ENCODE measurements around the gene ALB. TPM values are rescaled to one million over a fixed set of nuclear protein-coding genes. Genes with fewer than 3 reads are reported as not detected.

The ALB gene
- total RNA-seq, 1 donor from 2014 or later, result 0.64 TPM

DNA sequence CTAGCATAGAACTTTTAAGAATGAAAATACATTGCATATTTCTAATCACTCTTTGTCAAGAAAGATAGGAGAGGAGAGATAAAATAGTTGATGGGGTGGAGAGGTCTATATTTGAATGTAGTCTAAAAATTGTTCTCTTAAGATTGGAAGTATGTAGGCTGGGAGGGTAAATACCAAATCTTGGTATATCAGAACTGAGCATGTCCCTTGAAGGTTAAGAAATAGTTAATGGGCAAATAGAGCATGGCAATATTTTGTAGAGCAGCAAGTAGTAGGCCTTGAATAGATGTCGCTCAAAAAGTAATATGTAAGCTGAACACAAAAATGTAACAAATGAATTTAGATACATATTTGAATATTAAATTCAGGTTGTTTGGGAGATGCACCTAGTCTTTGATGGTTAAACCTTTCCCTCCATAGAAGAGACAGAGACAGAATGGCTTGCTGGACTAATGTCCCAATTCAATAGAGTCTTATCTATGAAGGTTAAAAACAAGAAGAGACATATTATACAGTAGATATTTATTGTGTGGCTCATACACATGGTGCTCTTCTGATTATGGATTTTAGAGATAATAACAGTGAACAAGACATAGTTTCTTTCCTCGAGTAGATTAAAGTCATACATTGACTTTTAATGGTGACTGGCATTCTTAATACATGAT lies 12.5 kb downstream of the ALB start:
- Mint-ChIP-seq H3K27me3 (ENCODE audit: unreplicated experiment) (no peaks in the 10 kb centered on the region), H3K36me3 (ENCODE audit: low read depth, unreplicated experiment) (no peaks in the 10 kb centered on the region), H3K27ac (ENCODE audit: unreplicated experiment) (no peak overlapping the region), H3K4me3 (ENCODE audit: unreplicated experiment) (no peak overlapping the region), H3K4me1 (ENCODE audit: unreplicated experiment) (no peaks in the 10 kb centered on the region), H3K9me3 (ENCODE audit: unreplicated experiment) (no peaks in the 10 kb centered on the region)
- no peak for DNase-seq (ENCODE audit: low spot score)
- TF ChIP-seq, protein P1, sequence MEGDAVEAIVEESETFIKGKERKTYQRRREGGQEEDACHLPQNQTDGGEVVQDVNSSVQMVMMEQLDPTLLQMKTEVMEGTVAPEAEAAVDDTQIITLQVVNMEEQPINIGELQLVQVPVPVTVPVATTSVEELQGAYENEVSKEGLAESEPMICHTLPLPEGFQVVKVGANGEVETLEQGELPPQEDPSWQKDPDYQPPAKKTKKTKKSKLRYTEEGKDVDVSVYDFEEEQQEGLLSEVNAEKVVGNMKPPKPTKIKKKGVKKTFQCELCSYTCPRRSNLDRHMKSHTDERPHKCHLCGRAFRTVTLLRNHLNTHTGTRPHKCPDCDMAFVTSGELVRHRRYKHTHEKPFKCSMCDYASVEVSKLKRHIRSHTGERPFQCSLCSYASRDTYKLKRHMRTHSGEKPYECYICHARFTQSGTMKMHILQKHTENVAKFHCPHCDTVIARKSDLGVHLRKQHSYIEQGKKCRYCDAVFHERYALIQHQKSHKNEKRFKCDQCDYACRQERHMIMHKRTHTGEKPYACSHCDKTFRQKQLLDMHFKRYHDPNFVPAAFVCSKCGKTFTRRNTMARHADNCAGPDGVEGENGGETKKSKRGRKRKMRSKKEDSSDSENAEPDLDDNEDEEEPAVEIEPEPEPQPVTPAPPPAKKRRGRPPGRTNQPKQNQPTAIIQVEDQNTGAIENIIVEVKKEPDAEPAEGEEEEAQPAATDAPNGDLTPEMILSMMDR (IDR thresholded peaks at IDR 0.05; ENCODE audit: unreplicated experiment), result no peak

DNA sequence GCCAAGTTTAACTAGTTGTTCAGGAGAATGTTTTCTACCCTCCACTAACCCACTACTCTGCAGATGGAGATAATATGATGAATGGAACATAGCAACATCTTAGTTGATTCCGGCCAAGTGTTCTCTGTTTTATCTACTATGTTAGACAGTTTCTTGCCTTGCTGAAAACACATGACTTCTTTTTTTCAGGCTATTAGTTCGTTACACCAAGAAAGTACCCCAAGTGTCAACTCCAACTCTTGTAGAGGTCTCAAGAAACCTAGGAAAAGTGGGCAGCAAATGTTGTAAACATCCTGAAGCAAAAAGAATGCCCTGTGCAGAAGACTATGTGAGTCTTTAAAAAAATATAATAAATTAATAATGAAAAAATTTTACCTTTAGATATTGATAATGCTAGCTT lies 13.3 kb downstream of the ALB start:
- no peaks in the 10 kb centered on the region for H3K36me3 Mint-ChIP-seq (ENCODE audit: low read depth, unreplicated experiment)
- H3K4me3 Mint-ChIP-seq (ENCODE audit: unreplicated experiment), result no peak overlapping the region
- no peaks in the 10 kb centered on the region for H3K4me1 Mint-ChIP-seq (ENCODE audit: unreplicated experiment)
- TF ChIP-seq, protein P1 (IDR thresholded peaks at IDR 0.05; ENCODE audit: unreplicated experiment), result no peak
- H3K9me3 Mint-ChIP-seq (ENCODE audit: unreplicated experiment), result no peaks in the 10 kb centered on the region
- no peaks in the 10 kb centered on the region for H3K27me3 Mint-ChIP-seq (ENCODE audit: unreplicated experiment)
- H3K27ac Mint-ChIP-seq (ENCODE audit: unreplicated experiment), result no peak overlapping the region
- no peak for DNase-seq (ENCODE audit: low spot score)

DNA sequence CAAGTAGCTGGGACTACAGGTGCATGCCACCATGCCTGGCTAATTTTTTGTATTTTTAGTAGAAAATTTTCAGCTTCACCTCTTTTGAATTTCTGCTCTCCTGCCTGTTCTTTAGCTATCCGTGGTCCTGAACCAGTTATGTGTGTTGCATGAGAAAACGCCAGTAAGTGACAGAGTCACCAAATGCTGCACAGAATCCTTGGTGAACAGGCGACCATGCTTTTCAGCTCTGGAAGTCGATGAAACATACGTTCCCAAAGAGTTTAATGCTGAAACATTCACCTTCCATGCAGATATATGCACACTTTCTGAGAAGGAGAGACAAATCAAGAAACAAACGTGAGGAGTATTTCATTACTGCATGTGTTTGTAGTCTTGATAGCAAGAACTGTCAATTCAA lies 13.9 kb downstream of the ALB start:
- no peaks in the 10 kb centered on the region for H3K9me3 Mint-ChIP-seq (ENCODE audit: unreplicated experiment)
- no peak overlapping the region for H3K4me3 Mint-ChIP-seq (ENCODE audit: unreplicated experiment)
- no peaks in the 10 kb centered on the region for H3K36me3 Mint-ChIP-seq (ENCODE audit: low read depth, unreplicated experiment)
- H3K27ac Mint-ChIP-seq (ENCODE audit: unreplicated experiment), result no peak overlapping the region
- no peaks in the 10 kb centered on the region for H3K4me1 Mint-ChIP-seq (ENCODE audit: unreplicated experiment)
- DNase-seq (ENCODE audit: low spot score), result peak; percentile 10
- no peaks in the 10 kb centered on the region for H3K27me3 Mint-ChIP-seq (ENCODE audit: unreplicated experiment)
- TF ChIP-seq, protein P1 (IDR thresholded peaks at IDR 0.05; ENCODE audit: unreplicated experiment), result no peak

DNA sequence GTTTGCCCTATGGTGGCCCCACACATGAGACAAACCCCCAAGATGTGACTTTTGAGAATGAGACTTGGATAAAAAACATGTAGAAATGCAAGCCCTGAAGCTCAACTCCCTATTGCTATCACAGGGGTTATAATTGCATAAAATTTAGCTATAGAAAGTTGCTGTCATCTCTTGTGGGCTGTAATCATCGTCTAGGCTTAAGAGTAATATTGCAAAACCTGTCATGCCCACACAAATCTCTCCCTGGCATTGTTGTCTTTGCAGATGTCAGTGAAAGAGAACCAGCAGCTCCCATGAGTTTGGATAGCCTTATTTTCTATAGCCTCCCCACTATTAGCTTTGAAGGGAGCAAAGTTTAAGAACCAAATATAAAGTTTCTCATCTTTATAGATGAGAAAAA lies 14.6 kb downstream of the ALB start:
- H3K9me3 Mint-ChIP-seq (ENCODE audit: unreplicated experiment), result no peaks in the 10 kb centered on the region
- H3K27me3 Mint-ChIP-seq (ENCODE audit: unreplicated experiment), result no peaks in the 10 kb centered on the region
- no peak overlapping the region for H3K4me3 Mint-ChIP-seq (ENCODE audit: unreplicated experiment)
- DNase-seq (ENCODE audit: low spot score), result no peak
- H3K36me3 Mint-ChIP-seq (ENCODE audit: low read depth, unreplicated experiment), result no peaks in the 10 kb centered on the region
- no peak overlapping the region for H3K27ac Mint-ChIP-seq (ENCODE audit: unreplicated experiment)
- H3K4me1 Mint-ChIP-seq (ENCODE audit: unreplicated experiment), result no peaks in the 10 kb centered on the region
- TF ChIP-seq, protein P1 (IDR thresholded peaks at IDR 0.05; ENCODE audit: unreplicated experiment), result no peak

DNA sequence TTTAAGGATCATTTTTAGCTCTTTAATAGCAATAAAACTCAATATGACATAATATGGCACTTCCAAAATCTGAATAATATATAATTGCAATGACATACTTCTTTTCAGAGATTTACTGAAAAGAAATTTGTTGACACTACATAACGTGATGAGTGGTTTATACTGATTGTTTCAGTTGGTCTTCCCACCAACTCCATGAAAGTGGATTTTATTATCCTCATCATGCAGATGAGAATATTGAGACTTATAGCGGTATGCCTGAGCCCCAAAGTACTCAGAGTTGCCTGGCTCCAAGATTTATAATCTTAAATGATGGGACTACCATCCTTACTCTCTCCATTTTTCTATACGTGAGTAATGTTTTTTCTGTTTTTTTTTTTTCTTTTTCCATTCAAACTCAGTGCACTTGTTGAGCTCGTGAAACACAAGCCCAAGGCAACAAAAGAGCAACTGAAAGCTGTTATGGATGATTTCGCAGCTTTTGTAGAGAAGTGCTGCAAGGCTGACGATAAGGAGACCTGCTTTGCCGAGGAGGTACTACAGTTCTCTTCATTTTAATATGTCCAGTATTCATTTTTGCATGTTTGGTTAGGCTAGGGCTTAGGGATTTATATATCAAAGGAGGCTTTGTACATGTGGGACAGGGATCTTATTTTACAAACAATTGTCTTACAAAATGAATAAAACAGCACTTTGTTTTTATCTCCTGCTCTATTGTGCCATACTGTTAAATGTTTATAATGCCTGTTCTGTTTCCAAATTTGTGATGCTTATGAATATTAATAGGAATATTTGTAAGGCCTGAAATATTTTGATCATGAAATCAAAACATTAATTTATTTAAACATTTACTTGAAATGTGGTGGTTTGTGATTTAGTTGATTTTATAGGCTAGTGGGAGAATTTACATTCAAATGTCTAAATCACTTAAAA lies 15.3 kb downstream of the ALB start:
- no peak for DNase-seq (ENCODE audit: low spot score)
- Mint-ChIP-seq H3K4me1 (ENCODE audit: unreplicated experiment) (no peaks in the 10 kb centered on the region), H3K9me3 (ENCODE audit: unreplicated experiment) (no peaks in the 10 kb centered on the region), H3K27me3 (ENCODE audit: unreplicated experiment) (no peaks in the 10 kb centered on the region), H3K27ac (ENCODE audit: unreplicated experiment) (no peak overlapping the region), H3K36me3 (ENCODE audit: low read depth, unreplicated experiment) (no peaks in the 10 kb centered on the region), H3K4me3 (ENCODE audit: unreplicated experiment) (no peak overlapping the region)
- TF ChIP-seq, protein P1 (IDR thresholded peaks at IDR 0.05; ENCODE audit: unreplicated experiment), result no peak
